ENCODE measurements around the gene CSNK1G1.

The CSNK1G1 gene

GRCh38 chr15:64182859-64183370 lies 173.1 kb downstream of the CSNK1G1 start:
- no peak overlapping the region for H3K4me3 ChIP-seq (ENCODE audit: low read depth, low read length)
- no peak for DNase-seq (ENCODE audit: low read depth)
- no peak for TF ChIP-seq POLR2A (IDR thresholded peaks at IDR 0.05; ENCODE audit: extremely low read depth, insufficient read length)
- no peak for TF ChIP-seq CTCF (IDR thresholded peaks at IDR 0.05; ENCODE audit: low read depth, low read length)
- TF ChIP-seq MAX (IDR thresholded peaks at IDR 0.05; ENCODE audit: low read depth, low read length), result no peak
- TF ChIP-seq MYC (IDR thresholded peaks at IDR 0.05; ENCODE audit: low read depth, low read length), result no peak

GRCh38 chr15:64180235-64180824 lies 175.6 kb downstream of the CSNK1G1 start:
- H3K4me3 ChIP-seq (ENCODE audit: low read depth, low read length), result no peak overlapping the region
- no peak for DNase-seq (ENCODE audit: low read depth)
- TF ChIP-seq MAX (IDR thresholded peaks at IDR 0.05; ENCODE audit: low read depth, low read length) (no peak), CTCF (IDR thresholded peaks at IDR 0.05; ENCODE audit: low read depth, low read length) (no peak), POLR2A (IDR thresholded peaks at IDR 0.05; ENCODE audit: extremely low read depth, insufficient read length) (no peak), MYC (IDR thresholded peaks at IDR 0.05; ENCODE audit: low read depth, low read length) (no peak)

- no peak for DNase-seq (ENCODE audit: low read depth)
- H3K4me3 ChIP-seq (ENCODE audit: low read depth, low read length), result no peak overlapping the region
- TF ChIP-seq POLR2A (IDR thresholded peaks at IDR 0.05; ENCODE audit: extremely low read depth, insufficient read length) (no peak), CTCF (IDR thresholded peaks at IDR 0.05; ENCODE audit: low read depth, low read length) (no peak), MYC (IDR thresholded peaks at IDR 0.05; ENCODE audit: low read depth, low read length) (no peak), MAX (IDR thresholded peaks at IDR 0.05; ENCODE audit: low read depth, low read length) (no peak)
Observed at GRCh38 chr15:64166102-64166890, 189.7 kb downstream of the CSNK1G1 start.

GRCh38 chr15:64164436-64164835 lies 191.5 kb downstream of the CSNK1G1 start:
- TF ChIP-seq POLR2A (IDR thresholded peaks at IDR 0.05; ENCODE audit: extremely low read depth, insufficient read length), result no peak
- no peak for TF ChIP-seq MYC (IDR thresholded peaks at IDR 0.05; ENCODE audit: low read depth, low read length)
- TF ChIP-seq MAX (IDR thresholded peaks at IDR 0.05; ENCODE audit: low read depth, low read length), result no peak
- TF ChIP-seq CTCF (IDR thresholded peaks at IDR 0.05; ENCODE audit: low read depth, low read length), result no peak

GRCh38 chr15:64163659-64164362 lies 192.2 kb downstream of the CSNK1G1 start:
- peak; percentile 79 for DNase-seq (ENCODE audit: low read depth)
- TF ChIP-seq CTCF (IDR thresholded peaks at IDR 0.05; ENCODE audit: low read depth, low read length) (no peak), MYC (IDR thresholded peaks at IDR 0.05; ENCODE audit: low read depth, low read length) (no peak), POLR2A (IDR thresholded peaks at IDR 0.05; ENCODE audit: extremely low read depth, insufficient read length) (no peak), MAX (IDR thresholded peaks at IDR 0.05; ENCODE audit: low read depth, low read length) (no peak)

More at GRCh38 chr15:64164436-64164835, 191.5 kb downstream of the CSNK1G1 start:
- peak overlapping the region; percentile 65 for H3K4me3 ChIP-seq (ENCODE audit: low read depth, low read length)
- no peak for DNase-seq (ENCODE audit: low read depth)

More at GRCh38 chr15:64163659-64164362, 192.2 kb downstream of the CSNK1G1 start:
- peak overlapping the region; percentile 65 for H3K4me3 ChIP-seq (ENCODE audit: low read depth, low read length)

All from NB4 (cell line).